ENCODE results near the gene ACAP2. TPM values are rescaled to one million over a fixed set of nuclear protein-coding genes. Genes with fewer than 3 reads are reported as not detected.

ACAP2 gene
- total and polyA plus RNA-seq, 5 donors: 5.3 to 23.4 (median 21.0) TPM

DNA sequence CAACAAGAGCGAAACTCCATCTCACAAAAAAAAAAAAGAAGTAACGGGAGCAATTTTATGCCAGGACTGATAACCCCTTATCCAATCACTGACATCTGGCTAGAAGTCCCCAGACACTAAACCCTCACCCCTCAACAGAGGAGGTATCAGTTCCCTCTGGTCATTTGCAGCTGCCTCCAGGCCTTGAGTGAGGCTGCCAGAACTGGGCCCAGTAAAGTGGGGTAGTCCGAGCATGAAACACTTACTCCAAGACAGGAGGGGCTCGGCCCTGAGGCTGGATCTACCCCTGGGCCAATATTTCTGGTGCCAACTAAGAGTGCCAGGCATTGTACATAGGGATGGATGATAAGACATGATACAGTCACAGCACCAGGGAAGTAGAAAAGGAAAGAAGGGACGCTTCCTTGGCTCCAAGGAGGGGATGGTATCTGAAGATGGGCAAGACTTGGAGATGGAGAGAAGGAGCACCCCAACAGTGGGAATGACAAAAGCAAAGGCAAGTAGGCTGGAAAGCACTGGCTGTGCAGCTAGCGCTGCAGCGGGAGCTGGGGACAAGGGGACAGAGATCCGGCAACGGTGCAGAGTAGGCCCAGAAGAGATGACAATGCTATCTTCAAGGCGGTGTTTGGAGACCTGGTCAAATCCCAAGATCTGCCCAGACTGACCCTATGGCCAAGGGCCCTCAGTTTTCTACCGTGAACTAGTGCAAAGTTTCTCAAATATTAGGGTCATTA is 174.1 kb downstream of the ACAP2 start:
- intact Hi-C loops (cut with DNase I): loop anchor here in 1 of 4 donors (10.0 kb wide), 1 partner anchor 264 kb away; no protein-coding TSS in a partner anchor
- peak in 1 of 3 donors; percentile 20 for DNase-seq
- no peak overlapping the region for H3K27ac ChIP-seq (ENCODE audit: low read length)
- peaks cover 5% of the 10 kb centered on the region for H3K4me1 ChIP-seq (ENCODE audit: control insufficient read depth, insufficient read depth, low read length)
- WGBS: 96% methylated on average over 11 of the region's 11 CpGs
- H3K4me3 ChIP-seq (ENCODE audit: low read length): no peak overlapping the region
- H3K27me3 ChIP-seq (ENCODE audit: control insufficient read depth, insufficient read depth): no peaks in the 10 kb centered on the region
- no peaks in the 10 kb centered on the region for H3K9me3 ChIP-seq (ENCODE audit: control insufficient read depth, low read length)
- no peak for ATAC-seq

DNA sequence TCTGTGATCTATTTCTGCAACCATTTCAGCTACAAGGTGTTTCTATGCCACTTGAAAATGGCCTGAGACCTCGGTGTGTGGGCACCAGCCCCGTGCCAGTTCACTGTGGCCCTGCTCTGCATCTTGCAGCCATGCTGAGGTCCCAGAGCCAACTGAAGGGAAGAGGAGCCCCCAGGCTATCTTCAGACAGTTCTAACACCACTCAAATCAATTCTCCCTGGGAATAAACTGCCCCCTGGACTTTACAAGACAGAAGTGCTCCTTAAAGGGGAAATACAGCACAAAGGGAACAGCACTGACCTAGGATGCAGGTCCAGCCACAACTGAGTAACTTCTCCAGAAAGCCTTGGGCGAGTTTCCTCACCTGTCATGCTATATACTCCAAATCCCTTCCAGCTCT is 175.7 kb downstream of the ACAP2 start:
- Histone ChIP-seq H3K9me3 (ENCODE audit: control insufficient read depth, low read length) (no peaks in the 10 kb centered on the region), H3K4me1 (ENCODE audit: control insufficient read depth, insufficient read depth, low read length) (peaks cover 5% of the 10 kb centered on the region)
- WGBS: 81% methylated on average over 3 of the region's 3 CpGs

DNA sequence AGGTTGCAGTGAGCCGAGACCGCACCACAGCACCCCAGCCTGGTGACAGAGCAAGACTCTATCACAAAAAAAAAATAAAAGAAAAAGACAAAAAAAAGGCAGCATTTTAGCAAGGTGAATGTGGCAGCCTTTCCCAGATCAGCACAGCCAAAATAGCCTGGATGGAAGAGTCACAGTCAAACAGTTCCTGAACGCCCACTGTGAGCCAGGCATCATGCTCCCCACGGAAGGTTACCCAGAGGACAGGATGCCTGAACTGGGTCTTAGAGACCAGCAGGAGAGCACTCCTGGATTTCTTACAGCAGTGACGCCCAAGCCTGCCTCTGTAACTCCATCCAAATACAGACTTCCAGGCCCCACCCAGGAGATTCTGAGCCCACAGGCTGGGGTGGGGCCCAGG is 176.4 kb downstream of the ACAP2 start:
- H3K4me1 ChIP-seq (ENCODE audit: control insufficient read depth, insufficient read depth, low read length): peaks cover 5% of the 10 kb centered on the region
- no peaks in the 10 kb centered on the region for H3K27me3 ChIP-seq (ENCODE audit: control insufficient read depth, insufficient read depth)
- no peaks in the 10 kb centered on the region for H3K9me3 ChIP-seq (ENCODE audit: control insufficient read depth, low read length)
- no peak overlapping the region for H3K27ac ChIP-seq (ENCODE audit: low read length)
- H3K4me3 ChIP-seq (ENCODE audit: low read length): no peak overlapping the region
- 84% methylated on average over 5 of the region's 5 CpGs for WGBS
- intact Hi-C loops (cut with DNase I): loop anchor here in 1 of 4 donors (10.0 kb wide), 1 partner anchor 262 kb away; no protein-coding TSS in a partner anchor
- ATAC-seq: no peak
- DNase-seq: peak in 1 of 3 donors; percentile 6

More for the DNA sequence above, 175.7 kb downstream of the ACAP2 start:
- ATAC-seq: no peak
- DNase-seq: peak in 1 of 3 donors; percentile 20
- H3K4me3 ChIP-seq (ENCODE audit: low read length): no peak overlapping the region
- H3K27ac ChIP-seq (ENCODE audit: low read length): no peak overlapping the region
- no peaks in the 10 kb centered on the region for H3K27me3 ChIP-seq (ENCODE audit: control insufficient read depth, insufficient read depth)
- intact Hi-C loops (cut with DNase I): loop anchor here in 1 of 4 donors (10.0 kb wide), 1 partner anchor 262 kb away; no protein-coding TSS in a partner anchor

DNA sequence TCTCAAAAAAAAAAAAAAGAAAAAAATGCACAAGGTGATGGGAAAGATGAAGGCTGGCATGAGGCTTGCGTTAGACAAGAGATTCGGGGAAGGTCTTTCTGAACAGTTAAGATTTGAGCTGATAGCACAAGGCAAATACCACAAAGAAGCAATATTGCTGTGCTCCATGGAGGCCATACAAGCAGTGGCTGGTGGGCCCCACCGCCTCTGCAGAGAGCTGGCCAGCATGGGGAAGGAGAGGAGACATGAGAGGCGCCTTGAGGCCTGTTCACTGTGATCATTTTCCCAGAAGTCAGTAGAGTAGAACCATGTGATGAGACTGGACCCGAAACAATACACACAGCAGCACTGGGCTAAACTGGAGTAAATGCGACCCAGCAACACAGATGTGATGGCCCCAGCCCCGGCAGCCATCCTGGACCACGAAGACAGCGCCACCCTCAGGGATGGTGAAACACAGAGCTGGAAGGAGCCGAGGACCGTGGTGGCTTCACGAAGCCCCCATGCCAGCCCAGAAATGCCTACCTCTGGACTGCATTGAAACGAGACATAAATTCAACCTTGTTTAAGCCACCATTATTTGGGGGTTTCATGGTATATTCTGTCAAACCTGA is 177.3 kb downstream of the ACAP2 start:
- no peak for ATAC-seq
- Histone ChIP-seq H3K27me3 (ENCODE audit: control insufficient read depth, insufficient read depth) (no peaks in the 10 kb centered on the region), H3K4me1 (ENCODE audit: control insufficient read depth, insufficient read depth, low read length) (peaks cover 5% of the 10 kb centered on the region), H3K4me3 (ENCODE audit: low read length) (no peak overlapping the region), H3K9me3 (ENCODE audit: control insufficient read depth, low read length) (no peaks in the 10 kb centered on the region), H3K27ac (ENCODE audit: low read length) (no peak overlapping the region)
- intact Hi-C loops (cut with DNase I): loop anchor here in 1 of 4 donors (10.0 kb wide), 1 partner anchor 261 kb away; no protein-coding TSS in a partner anchor
- WGBS: 95% methylated on average over 13 of the region's 13 CpGs
- peak in 1 of 3 donors; percentile 9 for DNase-seq

DNA sequence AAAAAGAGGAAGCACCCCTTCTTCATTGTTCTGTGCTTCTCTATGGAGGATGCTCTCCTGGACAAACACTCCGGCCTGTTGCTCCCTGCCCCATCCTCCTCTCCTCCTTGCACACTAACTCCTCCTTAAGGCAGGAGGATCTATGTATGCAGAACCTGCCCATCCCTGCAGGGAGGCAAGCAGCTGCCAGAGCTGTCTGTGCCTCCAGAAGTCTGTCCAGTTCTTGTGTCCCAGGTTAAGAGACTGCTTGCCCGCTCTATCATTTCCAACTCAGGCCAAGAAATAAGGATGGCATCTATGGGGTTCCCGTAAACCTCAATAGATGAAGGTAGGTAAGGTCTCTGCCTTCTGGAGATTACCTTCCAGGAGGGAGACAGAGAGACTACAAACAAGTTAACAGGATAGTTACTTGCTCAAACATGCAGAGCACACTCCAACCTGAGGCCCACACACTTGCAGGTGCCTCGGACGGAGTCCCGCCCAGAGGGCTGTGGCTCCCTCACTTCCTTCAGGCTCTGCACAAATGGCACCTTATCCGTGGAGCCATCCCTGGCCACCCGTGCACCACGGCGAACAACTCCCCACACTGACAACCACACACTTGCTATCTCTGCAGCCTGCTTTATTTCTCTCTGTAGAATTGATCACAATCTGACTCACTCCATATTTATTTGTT is 178.8 kb downstream of the ACAP2 start:
- WGBS: 90% methylated on average over 10 of the region's 10 CpGs
- peak in 1 of 3 donors; percentile 18 for DNase-seq
- no peaks in the 10 kb centered on the region for H3K4me1 ChIP-seq (ENCODE audit: control insufficient read depth, insufficient read depth, low read length)
- intact Hi-C loops (cut with DNase I): loop anchor here in 1 of 4 donors (5.0 to 10.0 kb wide), 2 partner anchors 259 to 577 kb away; partner anchors contain the start of gene FAM43A
- no peak overlapping the region for H3K27ac ChIP-seq (ENCODE audit: low read length)
- no peaks in the 10 kb centered on the region for H3K9me3 ChIP-seq (ENCODE audit: control insufficient read depth, low read length)
- H3K4me3 ChIP-seq (ENCODE audit: low read length): no peak overlapping the region
- ATAC-seq: no peak
- no peaks in the 10 kb centered on the region for H3K27me3 ChIP-seq (ENCODE audit: control insufficient read depth, insufficient read depth)

DNA sequence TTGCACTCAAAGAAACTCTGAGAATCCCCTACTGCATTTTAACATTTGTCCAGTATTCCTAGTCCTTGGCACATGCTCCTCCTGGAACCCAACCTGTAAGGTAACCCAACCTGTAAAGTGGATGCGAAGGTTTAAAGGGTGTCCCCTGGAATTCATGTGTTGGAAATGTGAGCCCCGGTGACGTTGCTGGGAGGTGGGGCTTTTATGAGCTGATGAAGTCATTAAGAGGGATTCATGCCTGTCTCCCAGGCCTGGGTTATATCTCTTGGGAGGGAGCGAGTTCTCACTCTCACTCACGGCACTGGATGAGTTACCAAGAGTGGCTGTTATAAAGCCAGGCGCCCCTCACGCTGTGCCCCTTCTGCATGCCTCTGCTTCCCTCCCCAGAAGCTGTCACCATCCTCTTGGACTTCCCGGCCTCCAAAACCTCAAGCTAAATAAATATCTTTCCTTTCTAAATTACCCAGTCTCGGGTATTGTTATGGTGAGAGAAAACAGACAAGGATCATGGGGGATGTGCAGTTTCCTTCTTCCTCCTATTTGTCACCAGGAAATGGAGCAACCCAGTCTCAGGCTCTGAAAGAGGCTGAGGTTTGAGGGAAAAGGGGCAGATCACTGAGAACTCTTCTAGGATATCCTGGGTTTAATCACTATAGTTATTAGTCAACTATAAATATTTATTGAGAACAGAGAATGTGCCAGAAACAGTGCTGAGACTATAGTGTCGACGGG is 179.5 kb downstream of the ACAP2 start:
- Histone ChIP-seq H3K9me3 (ENCODE audit: control insufficient read depth, low read length) (no peaks in the 10 kb centered on the region), H3K4me3 (ENCODE audit: low read length) (no peak overlapping the region), H3K27ac (ENCODE audit: low read length) (no peak overlapping the region), H3K27me3 (ENCODE audit: control insufficient read depth, insufficient read depth) (no peaks in the 10 kb centered on the region), H3K4me1 (ENCODE audit: control insufficient read depth, insufficient read depth, low read length) (no peaks in the 10 kb centered on the region)
- peak in 1 of 3 donors; percentile 28 for DNase-seq
- ATAC-seq: no peak
- intact Hi-C loops (cut with DNase I): loop anchor here in 1 of 4 donors (5.0 to 10.0 kb wide), 2 partner anchors 259 to 576 kb away; partner anchors contain the start of gene FAM43A
- 68% methylated on average over 11 of the region's 11 CpGs for WGBS

DNA sequence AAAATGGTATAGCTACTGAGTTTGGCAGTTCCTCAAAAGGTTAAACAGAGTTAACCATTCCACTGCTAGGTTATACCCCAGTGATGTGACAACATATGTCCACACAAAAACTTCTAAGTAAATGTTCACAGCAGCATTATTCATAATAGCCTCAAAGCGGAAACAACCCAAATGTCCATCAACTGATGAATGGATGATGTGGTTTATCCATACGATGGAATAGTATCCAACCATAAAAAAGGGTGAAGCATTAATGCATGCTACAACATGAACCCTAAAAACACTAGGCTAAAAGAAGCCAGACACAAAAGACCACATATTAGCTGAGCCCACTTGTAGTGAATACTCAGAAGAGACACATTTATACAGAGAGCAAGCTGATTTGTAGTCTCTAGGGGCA is 180.9 kb downstream of the ACAP2 start:
- WGBS: 97% methylated on average over 2 of the region's 2 CpGs
- DNase-seq (no peak), ATAC-seq (no peak)
- Histone ChIP-seq H3K27ac (ENCODE audit: low read length) (no peak overlapping the region), H3K4me1 (ENCODE audit: control insufficient read depth, insufficient read depth, low read length) (no peaks in the 10 kb centered on the region), H3K9me3 (ENCODE audit: control insufficient read depth, low read length) (no peaks in the 10 kb centered on the region), H3K4me3 (ENCODE audit: low read length) (no peak overlapping the region), H3K27me3 (ENCODE audit: control insufficient read depth, insufficient read depth) (no peaks in the 10 kb centered on the region)
- intact Hi-C loops (cut with DNase I): loop anchor here in 2 of 4 donors (2.0 to 10.0 kb wide), 3 partner anchors 257 to 579 kb away; partner anchors contain the start of gene FAM43A (in 1 of the 2)

DNA sequence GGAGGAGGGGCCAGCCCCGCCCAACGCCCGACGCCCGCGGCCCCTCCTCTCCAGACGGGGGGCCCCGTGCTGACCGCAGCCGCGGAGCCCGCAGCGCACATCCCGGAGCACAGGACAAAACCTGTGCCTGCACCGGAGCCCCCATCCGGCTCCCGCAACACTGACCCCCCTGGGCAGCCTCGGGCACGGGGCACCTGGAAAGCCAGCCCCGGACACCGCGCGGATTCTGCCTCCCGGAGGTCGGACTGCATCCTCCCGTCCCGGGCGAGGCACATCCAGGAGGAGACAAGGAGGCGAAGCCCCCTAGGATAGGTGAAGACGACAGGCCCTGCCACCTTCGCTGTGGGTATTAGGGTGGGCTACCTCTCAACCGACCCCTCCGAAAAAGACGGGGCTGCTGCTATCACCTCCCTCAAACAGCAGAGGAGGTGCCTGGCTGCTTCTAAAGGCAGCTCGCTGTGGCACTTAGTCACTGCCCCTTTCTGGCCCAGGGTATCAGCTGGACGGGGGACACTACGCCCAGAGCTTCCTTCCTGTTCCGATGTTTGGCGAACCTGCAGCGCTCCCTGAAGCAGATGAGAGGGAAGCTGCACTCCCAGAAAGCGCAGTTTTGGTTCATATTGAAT is 182.4 kb downstream of the ACAP2 start:
- Histone ChIP-seq H3K27ac (ENCODE audit: low read length) (peak overlapping the region; percentile 33), H3K9me3 (ENCODE audit: control insufficient read depth, low read length) (no peaks in the 10 kb centered on the region), H3K4me3 (ENCODE audit: low read length) (peak overlapping the region; percentile 66), H3K27me3 (ENCODE audit: control insufficient read depth, insufficient read depth) (no peaks in the 10 kb centered on the region), H3K4me1 (ENCODE audit: control insufficient read depth, insufficient read depth, low read length) (no peaks in the 10 kb centered on the region)
- ATAC-seq: peak; percentile 7 to 40
- peak; percentile 50 to 78 (median 70) for DNase-seq
- intact Hi-C loops (cut with DNase I): loop anchor here in 2 of 4 donors (2.0 to 10.0 kb wide), 3 partner anchors 256 to 578 kb away; partner anchors contain the start of gene FAM43A (in 1 of the 2)
- whole genome bisulfite sequencing: 8% methylated on average over 41 of the region's 41 CpGs

DNA sequence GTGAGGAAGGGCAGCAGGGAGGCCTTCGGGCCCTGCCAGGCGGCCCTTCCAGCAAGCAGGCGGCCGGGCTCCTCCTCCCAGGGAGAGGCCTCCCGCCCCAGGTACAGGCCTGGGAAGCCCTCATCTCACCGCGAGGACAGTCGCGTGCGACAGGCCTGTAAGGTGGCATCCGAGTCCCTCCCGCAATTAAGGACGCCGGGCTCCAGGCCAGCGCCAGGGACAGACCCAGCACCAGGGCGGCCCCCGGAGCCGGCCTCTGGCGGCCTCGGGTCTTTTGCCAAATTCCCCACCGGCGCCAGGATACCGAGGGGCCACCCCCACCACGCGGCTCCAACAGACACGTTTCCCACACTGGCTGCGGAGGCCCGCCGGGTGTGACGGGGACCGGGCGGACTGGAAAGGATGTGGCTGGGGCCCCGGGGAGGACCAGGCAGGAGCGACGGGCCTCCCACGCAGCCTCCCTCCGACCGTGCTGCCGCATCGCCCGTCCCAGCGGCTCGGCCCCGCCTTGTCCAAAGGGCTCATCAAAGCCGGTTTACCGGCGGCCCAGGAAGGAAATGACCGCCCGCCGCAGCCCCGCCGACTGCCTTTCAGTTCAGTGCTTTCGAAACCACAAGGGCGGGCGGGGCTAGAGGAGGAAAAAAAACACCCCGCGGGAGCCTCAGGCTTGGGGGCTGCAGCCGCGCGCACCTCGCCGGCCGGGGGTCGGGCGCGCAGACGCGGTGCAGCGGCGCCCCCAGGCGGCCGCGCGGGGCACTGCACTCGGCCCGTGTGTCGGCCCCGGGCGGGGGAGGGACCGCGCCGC is 183.1 kb downstream of the ACAP2 start:
- Histone ChIP-seq H3K4me3 (ENCODE audit: low read length) (peak overlapping the region; percentile 66), H3K27ac (ENCODE audit: low read length) (peak overlapping the region; percentile 77), H3K27me3 (ENCODE audit: control insufficient read depth, insufficient read depth) (no peaks in the 10 kb centered on the region), H3K4me1 (ENCODE audit: control insufficient read depth, insufficient read depth, low read length) (no peaks in the 10 kb centered on the region), H3K9me3 (ENCODE audit: control insufficient read depth, low read length) (no peaks in the 10 kb centered on the region)
- intact Hi-C loops (cut with DNase I): loop anchor here (2.0 to 10.0 kb wide), 9 partner anchors 105 to 577 kb away; partner anchors contain the start of gene FAM43A (in 2 of the 4)
- peak; percentile 93 to 97 (median 95) for DNase-seq
- peak; percentile 86 to 88 for ATAC-seq
- WGBS: 3% methylated on average over 82 of the region's 82 CpGs
